Activated naive CD8-positive, alpha-beta T cell treated with anti-CD3 and anti-CD28 coated beads, Interleukin-2, amount 10 ng/mL, durations not matched to agents 7 days and 5 days (primary cell): ENCODE data around the gene RBM22. TPM values are rescaled to one million over a fixed set of nuclear protein-coding genes. Genes with fewer than 3 reads are reported as not detected.

Experiments
- ATAC-seq: fragments of 150-1000 bp; cut with Tn5 transposase; one replicate; pipeline ENCODE4 v1.10.0; 2021; ENCODE audit warnings: low read depth, moderate library complexity
- POLR2A ChIA-PET: fragments of 350-600 bp; sonication (Branson Sonifier 250); formaldehyde crosslinking; loops from one replicate; lab custom pipeline; 2021; ENCODE audit warnings: antibody characterized with exemption; lab: Charles Lee
- DNase-seq: peaks from one replicate; pipeline ENCODE4 v3.0.0; 2021
- H3K27ac Mint-ChIP-seq: one replicate; pipeline ENCODE4 v1.8.0; 2022; ENCODE audit warnings: mild to moderate bottlenecking, mixed read lengths
- H3K27me3 Mint-ChIP-seq: one replicate; pipeline ENCODE4 v1.8.0; 2022; ENCODE audit warnings: mild to moderate bottlenecking, moderate library complexity, mixed read lengths
- H3K36me3 Mint-ChIP-seq: one replicate; pipeline ENCODE4 v1.8.0; 2021; ENCODE audit warnings: mild to moderate bottlenecking, mixed read lengths
- H3K4me1 Mint-ChIP-seq: one replicate; pipeline ENCODE4 v1.8.0; 2021; ENCODE audit warnings: mixed read lengths
- H3K4me3 Mint-ChIP-seq: one replicate; pipeline ENCODE4 v1.8.0; 2022; ENCODE audit warnings: mild to moderate bottlenecking, moderate library complexity, mixed read lengths
- H3K9me3 Mint-ChIP-seq: one replicate; pipeline ENCODE4 v1.8.0; 2021; ENCODE audit warnings: mixed read lengths
- total RNA-seq, 2 experiments: library from RNA; stranded (reverse); gene quantifications; one replicate each; pipeline ENCODE4 v1.2.3, GENCODE V29; 2021

Gene RBM22
- total RNA-seq, 2 experiments from 2014 or later: 72.9 to 74.6 TPM

DNA sequence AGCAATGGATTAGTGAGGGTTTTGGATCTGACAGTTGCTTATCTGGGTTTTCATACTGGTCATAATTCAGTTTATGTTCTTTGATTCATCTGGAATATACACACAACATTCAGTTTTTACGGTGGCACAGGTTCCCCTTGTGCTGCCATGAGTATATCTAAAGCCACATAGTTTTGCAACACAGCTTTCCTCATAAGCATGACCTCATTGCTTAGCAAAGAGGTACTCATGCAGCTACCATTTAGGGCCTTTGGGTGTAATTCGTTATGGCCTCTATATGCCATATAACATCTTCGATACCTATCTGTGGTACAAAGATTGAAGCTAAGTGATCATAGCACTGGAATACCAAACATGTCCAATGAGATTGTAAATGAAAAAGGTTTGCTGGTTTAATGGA is 2.9 kb upstream of the RBM22 start:
- Mint-ChIP-seq H3K4me1 (peaks cover 5% of the 10 kb centered on the region), H3K4me3 (no peak overlapping the region), H3K36me3 (peaks cover 6% of the 10 kb centered on the region), H3K9me3 (no peaks in the 10 kb centered on the region), H3K27me3 (no peaks in the 10 kb centered on the region), H3K27ac (no peak overlapping the region)
- ATAC-seq: no peak
- DNase-seq: no peak
- POLR2A ChIA-PET: interaction anchor here (1.4 kb wide), 1 partner anchor 143 kb away, joined by 3 read pairs; the partner anchor contains the start of gene IRGM

DNA sequence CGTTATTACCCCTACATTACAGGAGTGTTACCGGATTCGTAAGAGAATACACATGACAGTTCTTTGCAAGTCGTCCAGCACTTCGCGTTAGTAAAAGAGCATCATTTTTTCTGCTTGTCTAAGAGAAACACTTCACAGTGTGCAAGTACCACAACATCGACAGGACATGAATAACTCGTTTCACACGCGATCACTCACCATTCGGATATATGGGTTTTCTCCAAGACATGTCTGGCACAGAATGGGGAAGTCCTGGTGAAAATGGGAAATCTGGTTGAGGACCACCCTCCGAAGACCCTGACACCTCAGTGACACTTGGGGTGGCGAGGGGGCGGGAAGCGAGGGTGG is 642 bp downstream of the RBM22 start:
- POLR2A ChIA-PET: interaction anchor here (1.0 to 2.7 kb wide), 22 partner anchors 8 to 243 kb away, joined by 3 to 25 read pairs (median 5); partner anchors contain the start of genes DCTN4, IRGM and SMIM3
- H3K36me3 Mint-ChIP-seq: peaks cover 16% of the 10 kb centered on the region
- H3K4me1 Mint-ChIP-seq: peaks cover 7% of the 10 kb centered on the region
- DNase-seq: no peak
- no peaks in the 10 kb centered on the region for H3K27me3 Mint-ChIP-seq
- no peak overlapping the region for H3K4me3 Mint-ChIP-seq
- H3K9me3 Mint-ChIP-seq: no peaks in the 10 kb centered on the region
- no peak for ATAC-seq
- H3K27ac Mint-ChIP-seq: no peak overlapping the region

DNA sequence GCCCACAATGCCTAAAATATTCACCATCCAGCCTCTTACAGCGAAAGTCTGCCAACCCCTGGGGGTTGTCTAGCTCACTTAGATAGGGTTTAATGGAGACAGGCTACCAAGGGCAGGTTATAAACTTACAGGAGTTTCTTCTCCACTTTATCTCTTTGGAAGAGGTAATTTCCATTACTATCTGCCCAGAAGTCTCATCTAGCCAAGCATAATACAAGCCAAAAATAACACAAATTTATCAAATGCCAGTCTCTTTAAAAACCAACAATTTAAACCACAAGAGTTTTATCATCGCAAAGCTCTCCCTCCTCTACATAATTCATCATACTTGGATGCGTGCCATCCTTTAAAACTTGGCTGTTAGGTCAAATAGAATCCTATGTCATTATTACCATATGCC is 6.2 kb downstream of the RBM22 start:
- Mint-ChIP-seq H3K27ac (no peak overlapping the region), H3K4me1 (peaks cover 8% of the 10 kb centered on the region), H3K36me3 (peaks cover 44% of the 10 kb centered on the region), H3K4me3 (no peak overlapping the region), H3K27me3 (no peaks in the 10 kb centered on the region), H3K9me3 (no peaks in the 10 kb centered on the region)
- no peak for ATAC-seq
- DNase-seq: no peak
- POLR2A ChIA-PET: interaction anchor here (0.9 to 1.1 kb wide), 2 partner anchors 33 to 152 kb away, joined by 3 read pairs; no protein-coding TSS in a partner anchor

DNA sequence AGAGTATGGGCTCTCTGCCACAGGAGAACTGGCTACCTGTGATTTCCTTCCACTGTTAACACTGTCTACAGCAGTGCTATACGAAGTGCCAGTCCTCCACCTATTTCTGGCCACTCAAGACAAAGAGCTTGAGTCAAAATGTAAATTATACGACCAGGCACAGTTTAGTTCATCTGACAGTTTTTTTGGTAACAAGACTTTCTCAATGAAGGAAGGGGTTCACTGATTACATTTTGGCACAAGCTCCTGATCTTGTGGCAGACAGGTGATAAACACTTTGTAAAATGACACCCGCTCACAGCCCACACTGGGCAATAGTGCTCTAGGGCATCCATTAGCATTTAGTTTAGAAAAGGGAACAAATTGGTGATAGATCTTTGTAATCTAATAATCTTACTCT is 8.6 kb downstream of the RBM22 start:
- Mint-ChIP-seq H3K9me3 (no peaks in the 10 kb centered on the region), H3K4me3 (no peak overlapping the region), H3K27me3 (no peaks in the 10 kb centered on the region), H3K27ac (no peak overlapping the region), H3K36me3 (peaks cover 45% of the 10 kb centered on the region), H3K4me1 (peaks cover 3% of the 10 kb centered on the region)
- ATAC-seq (no peak), DNase-seq (no peak)
- POLR2A ChIA-PET: interaction anchor here (1.1 kb wide), 1 partner anchor 8 kb away, joined by 5 read pairs; the partner anchor contains the start of gene RBM22

DNA sequence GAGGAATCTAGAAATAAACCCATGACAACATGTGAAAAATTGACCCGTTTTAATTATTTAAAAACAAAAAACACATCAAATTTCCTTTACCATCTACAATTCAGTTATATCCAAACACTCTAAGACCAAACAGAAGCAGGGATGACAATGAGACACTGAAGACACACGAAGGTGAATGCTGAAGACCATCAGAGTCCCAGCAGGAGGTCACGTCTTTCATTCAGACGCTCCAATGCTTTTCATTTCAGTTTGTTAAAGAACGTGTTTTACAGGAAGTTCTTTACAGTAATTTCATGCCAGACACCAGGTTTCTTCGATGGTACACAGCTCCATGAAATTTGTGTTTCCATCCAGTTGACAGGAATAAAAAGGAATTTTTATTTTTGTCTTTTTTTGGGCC is 10.1 kb downstream of the RBM22 start:
- H3K9me3 Mint-ChIP-seq: no peaks in the 10 kb centered on the region
- H3K27me3 Mint-ChIP-seq: no peaks in the 10 kb centered on the region
- ATAC-seq (no peak), DNase-seq (no peak)
- POLR2A ChIA-PET: no interaction called here
- H3K4me3 Mint-ChIP-seq: no peak overlapping the region
- peaks cover 2% of the 10 kb centered on the region for H3K4me1 Mint-ChIP-seq
- H3K27ac Mint-ChIP-seq: no peak overlapping the region
- H3K36me3 Mint-ChIP-seq: peaks cover 40% of the 10 kb centered on the region

DNA sequence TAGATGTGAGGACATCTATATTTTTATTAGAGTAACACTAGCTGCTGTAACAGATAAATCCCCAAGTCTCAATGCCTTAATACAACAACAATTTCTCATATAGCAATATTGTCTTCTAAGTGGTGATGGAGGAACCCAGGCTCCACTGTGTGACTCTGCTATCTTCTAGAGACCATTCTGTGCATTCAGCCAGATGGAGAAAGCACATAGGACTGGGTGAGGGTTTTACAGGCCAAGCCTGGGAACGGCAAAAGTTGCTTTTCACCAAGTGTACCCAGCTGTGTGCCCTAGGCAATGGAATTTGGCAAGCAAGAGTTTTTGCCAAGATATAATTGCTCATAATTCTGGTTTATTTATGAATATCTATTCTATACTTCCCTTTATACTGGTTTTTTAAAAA is 11.7 kb downstream of the RBM22 start:
- Mint-ChIP-seq H3K27me3 (no peaks in the 10 kb centered on the region), H3K4me3 (no peak overlapping the region), H3K36me3 (peaks cover 30% of the 10 kb centered on the region), H3K9me3 (no peaks in the 10 kb centered on the region), H3K4me1 (no peaks in the 10 kb centered on the region), H3K27ac (no peak overlapping the region)
- ATAC-seq: no peak
- DNase-seq: no peak
- POLR2A ChIA-PET: no interaction called here

DNA sequence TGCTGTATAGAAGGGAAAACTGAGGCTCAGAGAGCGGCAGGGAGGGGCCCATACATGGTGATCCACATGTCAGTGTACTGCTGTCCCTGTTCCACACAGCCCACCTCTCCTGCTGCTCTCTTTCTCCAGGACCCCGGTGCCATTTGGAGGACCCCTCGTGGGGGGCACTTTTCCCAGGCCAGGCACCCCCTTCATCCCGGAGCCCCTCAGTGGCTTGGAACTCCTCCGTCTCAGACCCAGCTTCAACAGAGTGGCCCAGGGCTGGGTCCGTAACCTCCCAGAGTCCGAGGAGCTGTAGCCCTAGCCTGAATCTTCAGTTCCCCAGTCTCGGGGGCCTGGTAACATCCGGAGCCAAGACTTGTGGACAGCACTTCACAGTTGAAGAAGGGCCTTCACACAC is 24.3 kb downstream of the RBM22 start:
- no peak overlapping the region for H3K4me3 Mint-ChIP-seq
- H3K36me3 Mint-ChIP-seq: peaks cover 1% of the 10 kb centered on the region
- DNase-seq (no peak), ATAC-seq (no peak)
- no peaks in the 10 kb centered on the region for H3K27me3 Mint-ChIP-seq
- no peak overlapping the region for H3K27ac Mint-ChIP-seq
- POLR2A ChIA-PET: no interaction called here
- no peaks in the 10 kb centered on the region for H3K4me1 Mint-ChIP-seq
- H3K9me3 Mint-ChIP-seq: no peaks in the 10 kb centered on the region

DNA sequence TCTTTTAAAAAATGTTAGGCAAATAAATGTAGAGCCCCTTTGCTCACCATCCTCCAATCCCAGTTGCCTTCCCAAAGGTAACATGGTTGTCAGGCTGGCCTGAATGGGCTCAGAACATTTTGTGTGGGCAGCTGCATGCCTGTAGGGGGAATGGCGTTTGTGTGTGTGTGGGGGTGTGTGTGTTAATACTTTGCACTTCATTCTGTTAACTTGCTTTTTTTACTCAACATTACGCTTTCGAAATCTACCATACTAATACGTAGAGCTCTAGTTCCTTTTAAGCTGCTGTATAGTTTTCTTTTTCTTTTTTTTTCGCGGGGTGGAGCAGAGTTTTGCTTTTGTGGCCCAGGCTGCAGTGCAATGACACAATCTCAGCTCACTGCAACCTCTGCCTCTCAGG is 25.8 kb downstream of the RBM22 start:
- Mint-ChIP-seq H3K9me3 (no peaks in the 10 kb centered on the region), H3K4me1 (no peaks in the 10 kb centered on the region), H3K4me3 (no peak overlapping the region), H3K36me3 (peaks cover 1% of the 10 kb centered on the region), H3K27ac (no peak overlapping the region), H3K27me3 (peaks cover 12% of the 10 kb centered on the region)
- POLR2A ChIA-PET: no interaction called here
- ATAC-seq (no peak), DNase-seq (no peak)

DNA sequence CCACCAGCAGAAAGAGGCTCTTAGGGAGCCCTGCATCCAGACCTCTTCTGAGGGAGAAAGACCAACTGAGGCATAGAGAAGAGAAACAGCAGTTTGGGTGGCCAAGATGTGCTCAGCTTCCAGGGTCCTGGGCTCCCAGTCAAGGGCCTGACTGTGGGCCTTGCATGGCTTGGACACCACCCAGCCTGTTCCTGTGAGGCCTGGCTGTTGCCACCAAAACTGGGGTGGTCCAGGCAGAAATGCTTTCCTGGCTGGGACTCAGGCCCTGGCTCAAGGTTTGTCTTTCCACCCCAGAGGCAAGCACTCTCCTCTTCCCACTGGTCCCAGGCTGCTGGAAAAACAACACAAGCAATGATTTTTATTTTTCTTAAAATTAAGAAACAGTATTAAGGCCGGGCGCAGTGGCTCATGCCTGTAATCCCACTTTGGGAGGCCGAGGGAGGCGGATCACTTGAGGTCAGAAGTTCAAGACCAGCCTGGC is 26.5 kb downstream of the RBM22 start:
- H3K9me3 Mint-ChIP-seq: no peaks in the 10 kb centered on the region
- H3K4me3 Mint-ChIP-seq: no peak overlapping the region
- POLR2A ChIA-PET: no interaction called here

DNA sequence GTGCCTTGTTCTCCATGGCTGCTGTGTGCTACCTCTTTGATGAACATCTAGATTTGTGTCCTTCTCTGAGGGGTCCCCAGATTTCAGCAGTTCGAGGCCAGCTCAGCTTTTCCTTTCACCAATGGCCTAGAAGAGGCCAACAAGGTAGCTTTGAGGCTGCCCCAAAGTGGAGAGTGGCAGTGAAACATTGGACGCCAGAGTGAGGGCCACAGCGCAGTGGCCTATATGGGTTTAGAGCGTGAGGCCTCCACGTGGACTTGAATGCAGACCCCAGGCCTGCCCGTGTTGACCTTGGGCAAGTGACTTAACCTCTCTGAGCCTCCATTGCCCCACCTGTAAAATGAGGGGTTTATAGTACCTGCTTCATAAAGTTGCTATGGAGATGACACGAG is 28.0 kb downstream of the RBM22 start:
- Mint-ChIP-seq H3K27me3 (peaks cover 16% of the 10 kb centered on the region), H3K9me3 (no peaks in the 10 kb centered on the region), H3K36me3 (no peaks in the 10 kb centered on the region), H3K4me3 (peak overlapping the region; percentile 80), H3K4me1 (no peaks in the 10 kb centered on the region), H3K27ac (no peak overlapping the region)
- ATAC-seq (no peak), DNase-seq (no peak)
- POLR2A ChIA-PET: interaction anchor here (1.3 kb wide), 1 partner anchor 27 kb away, joined by 3 read pairs; no protein-coding TSS in a partner anchor

More for the DNA sequence above, 26.5 kb downstream of the RBM22 start:
- no peaks in the 10 kb centered on the region for H3K36me3 Mint-ChIP-seq
- ATAC-seq (no peak), DNase-seq (no peak)
- peaks cover 16% of the 10 kb centered on the region for H3K27me3 Mint-ChIP-seq
- no peak overlapping the region for H3K27ac Mint-ChIP-seq
- no peaks in the 10 kb centered on the region for H3K4me1 Mint-ChIP-seq

DNA sequence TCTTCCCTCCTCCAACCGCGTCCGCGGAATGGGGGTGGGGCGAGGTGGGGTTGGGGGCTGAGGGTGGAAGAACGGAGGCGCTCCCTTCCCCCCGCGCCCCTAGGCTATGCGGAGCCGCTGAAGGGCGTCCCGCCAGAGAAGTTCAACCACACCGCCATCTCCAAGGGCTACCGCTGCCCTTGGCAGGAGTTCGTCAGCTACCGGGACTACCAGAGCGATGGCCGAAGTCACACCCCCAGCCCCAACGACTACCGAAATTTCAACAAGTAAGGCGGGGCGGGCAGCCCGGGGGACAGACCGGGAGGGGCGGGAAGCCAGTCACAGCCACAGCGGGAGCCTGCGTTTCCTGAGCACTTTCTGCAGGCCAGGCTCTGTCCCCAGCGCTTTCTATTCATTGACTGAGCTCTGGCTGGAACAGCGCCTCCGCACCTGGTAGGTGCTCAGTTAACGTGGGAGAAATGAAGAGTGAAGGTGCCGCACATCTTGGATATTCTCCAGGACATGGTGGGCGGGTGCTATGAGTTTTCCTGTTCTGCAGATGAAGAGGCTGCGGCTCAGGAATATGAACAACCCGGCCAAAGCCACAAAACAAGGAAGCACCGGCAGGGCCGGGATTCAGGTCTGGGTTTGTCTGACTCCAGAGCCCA is 28.5 kb downstream of the RBM22 start:
- Mint-ChIP-seq H3K9me3 (no peaks in the 10 kb centered on the region), H3K27me3 (peaks cover 16% of the 10 kb centered on the region), H3K4me3 (peak overlapping the region; percentile 80), H3K4me1 (no peaks in the 10 kb centered on the region), H3K27ac (no peak overlapping the region), H3K36me3 (no peaks in the 10 kb centered on the region)
- ATAC-seq (peak; percentile 73), DNase-seq (peak; percentile 50)
- POLR2A ChIA-PET: interaction anchor here (1.3 kb wide), 1 partner anchor 28 kb away, joined by 3 read pairs; no protein-coding TSS in a partner anchor

DNA sequence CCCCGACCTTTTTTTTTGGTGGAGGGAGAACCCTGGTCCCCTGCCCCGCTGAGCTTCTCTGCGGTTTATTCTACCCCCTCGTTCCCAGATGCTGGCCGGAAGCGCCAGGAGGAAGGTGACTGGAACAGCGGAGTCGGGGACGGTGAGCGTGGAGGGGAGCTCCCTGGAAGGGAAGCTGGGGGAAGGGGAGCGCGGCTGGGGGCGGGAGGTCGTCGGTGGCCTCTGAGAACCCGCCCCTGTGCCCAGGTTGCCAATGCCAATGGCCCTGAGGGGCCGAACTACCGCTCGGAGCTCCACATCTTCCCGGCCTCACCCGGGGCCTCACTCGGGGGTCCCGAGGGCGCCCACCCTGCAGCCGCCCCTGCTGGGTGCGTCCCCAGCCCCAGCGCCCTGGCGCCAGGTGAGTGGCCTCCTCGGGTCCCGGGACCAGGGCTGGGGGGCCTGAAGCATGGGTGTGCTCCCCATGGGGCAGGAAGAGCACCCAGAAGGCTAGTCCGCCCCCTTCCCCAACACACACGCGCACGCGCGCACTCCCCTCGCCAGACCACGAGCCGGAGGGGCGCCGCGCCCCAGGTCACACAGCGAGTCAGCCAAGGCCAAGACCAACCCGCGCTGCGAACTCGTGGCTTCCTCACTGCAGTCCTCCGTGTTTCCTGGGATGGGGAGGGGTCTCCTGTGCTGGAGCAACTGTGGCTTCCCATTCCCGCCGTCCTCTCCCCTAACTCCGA is 29.2 kb downstream of the RBM22 start:
- H3K27me3 Mint-ChIP-seq: peaks cover 18% of the 10 kb centered on the region
- H3K36me3 Mint-ChIP-seq: no peaks in the 10 kb centered on the region
- POLR2A ChIA-PET: interaction anchor here (0.7 to 1.3 kb wide), 3 partner anchors 28 to 200 kb away, joined by 3 read pairs; no protein-coding TSS in a partner anchor
- no peaks in the 10 kb centered on the region for H3K4me1 Mint-ChIP-seq
- DNase-seq (peak; percentile 46), ATAC-seq (no peak)
- peak overlapping the region; percentile 80 for H3K4me3 Mint-ChIP-seq
- H3K27ac Mint-ChIP-seq: no peak overlapping the region
- H3K9me3 Mint-ChIP-seq: no peaks in the 10 kb centered on the region

DNA sequence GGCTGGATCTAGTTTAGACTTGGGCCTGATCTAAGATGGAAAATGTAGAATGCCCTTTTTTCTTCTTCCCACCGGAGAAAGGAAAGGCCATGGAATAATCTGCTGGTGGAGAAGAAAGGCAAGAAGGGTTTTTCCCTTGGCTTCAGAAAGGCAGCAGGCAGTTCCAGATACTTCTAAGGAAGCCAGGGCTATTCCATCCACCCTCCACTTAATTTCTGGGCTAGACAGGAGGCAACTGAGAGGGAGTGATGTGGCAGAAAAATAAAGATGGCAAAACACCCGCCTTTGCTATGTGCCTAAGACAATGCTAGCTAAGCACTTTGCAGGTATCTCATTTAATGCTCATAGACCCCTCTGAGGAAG is 29.9 kb downstream of the RBM22 start:
- ATAC-seq: no peak

More for the DNA sequence above, 29.9 kb downstream of the RBM22 start:
- Mint-ChIP-seq H3K27me3 (peaks cover 22% of the 10 kb centered on the region), H3K36me3 (no peaks in the 10 kb centered on the region), H3K4me1 (no peaks in the 10 kb centered on the region), H3K4me3 (peak overlapping the region; percentile 26), H3K27ac (no peak overlapping the region), H3K9me3 (no peaks in the 10 kb centered on the region)
- POLR2A ChIA-PET: interaction anchor here (1.3 kb wide), 1 partner anchor 113 kb away, joined by 3 read pairs; no protein-coding TSS in a partner anchor
- DNase-seq: no peak
